Esophagus muscularis mucosa (tissue), 4 donors: ENCODE data around the gene NONO. TPM values are rescaled to one million over a fixed set of nuclear protein-coding genes. Genes with fewer than 3 reads are reported as not detected.
A peak's percentile ranks its signal among the peaks of the same experiment; 100 is the strongest.
"Not testable (repeated sequence)": the region's sequence is repeated elsewhere in the genome, so short reads cannot be mapped to it uniquely, and the experiment has no call there.

Experiments
- DNase-seq: peaks from one replicate; pipeline ENCODE4 v3.0.0-alpha.2; 2017; ENCODE audit errors: extremely low spot score
- H3K27ac ChIP-seq, 4 donors: fragments of 200-600 bp; sonication (generic); replicated peaks in 1 of 4; 1 replicate in 3 of 4; 2 replicates in 1 of 4; pipeline ENCODE4 v1.5.1; 2016 to 2019; ENCODE audit warnings: mild to moderate bottlenecking in 1 of 4
- H3K27me3 ChIP-seq, 4 donors: fragments of 200-600 bp; sonication (generic); one replicate each; pipeline versions ENCODE4 v1.5.1 to v1.6.0; 2016 to 2019
- H3K36me3 ChIP-seq, 4 donors: fragments of 200-600 bp; sonication (generic); one replicate each; pipeline ENCODE4 v1.5.1; 2016 to 2019
- H3K4me1 ChIP-seq, 4 donors: fragments of 200-600 bp; sonication (generic); one replicate each; pipeline ENCODE4 v1.5.1; 2016 to 2019
- H3K4me3 ChIP-seq, 4 donors: fragments of 200-600 bp; sonication (generic); 1 replicate in 2 of 4; 2 replicates in 2 of 4; pipeline ENCODE4 v1.5.1; 2016 to 2019; ENCODE audit warnings: mild to moderate bottlenecking in 4 of 4, moderate library complexity in 1 of 4
- H3K9me3 ChIP-seq, 4 donors: fragments of 200-600 bp; sonication (generic); 1 replicate in 3 of 4; 2 replicates in 1 of 4; pipeline ENCODE4 v1.5.1; 2016 to 2019
- EP300 ChIP-seq: sonication (generic); formaldehyde crosslinking; IDR thresholded peaks from one replicate; pipeline ENCODE4 v1.6.1; 2017; ENCODE audit warnings: antibody characterized with exemption
- POLR2A ChIP-seq: fragments of 450-650 bp; IDR thresholded peaks from one replicate; pipeline ENCODE4 v1.6.1; 2017; ENCODE audit warnings: antibody characterized with exemption, moderate library complexity, mild to moderate bottlenecking, low read depth
- POLR2AphosphoS5 ChIP-seq, 2 donors: sonication (generic); formaldehyde crosslinking; IDR thresholded peaks; one replicate each; pipeline ENCODE4 v1.6.1; 2017; ENCODE audit warnings: antibody characterized with exemption in 2 of 2
- WGBS: methylation state at CpG from one replicate; pipeline ENCODE4 v1.1.5; 2018; 5-methylcytosine and 5-hydroxymethylcytosine counted together
- intact Hi-C: fragments of 100-400 bp; cut with DNase I; formaldehyde crosslinking; loops from one replicate; pipeline ENCODE4 v1.15.1; 2023
- total RNA-seq, 4 donors: library from RNA; depleted of rRNA; stranded (reverse); fragments of >200 nt; gene quantifications; one replicate each; pipeline versions ENCODE4 v1.1.0 to v1.2.1, GENCODE V29; 2016
- TF ChIP-seq, protein P1 (sequence below), 3 experiments: fragments of 200-600 bp in 2 of 3; fragments of 450-650 bp in 1 of 3; sonication (generic) in 2 of 3; IDR thresholded peaks; one replicate each; pipeline ENCODE4 v1.5.1; 2017 to 2019; ENCODE audit warnings: antibody characterized with exemption in 3 of 3, mild to moderate bottlenecking in 2 of 3, moderate library complexity in 1 of 3

The NONO gene
- total RNA-seq, 4 donors from 2014 or later, result 191 to 237 (median 235) TPM

DNA sequence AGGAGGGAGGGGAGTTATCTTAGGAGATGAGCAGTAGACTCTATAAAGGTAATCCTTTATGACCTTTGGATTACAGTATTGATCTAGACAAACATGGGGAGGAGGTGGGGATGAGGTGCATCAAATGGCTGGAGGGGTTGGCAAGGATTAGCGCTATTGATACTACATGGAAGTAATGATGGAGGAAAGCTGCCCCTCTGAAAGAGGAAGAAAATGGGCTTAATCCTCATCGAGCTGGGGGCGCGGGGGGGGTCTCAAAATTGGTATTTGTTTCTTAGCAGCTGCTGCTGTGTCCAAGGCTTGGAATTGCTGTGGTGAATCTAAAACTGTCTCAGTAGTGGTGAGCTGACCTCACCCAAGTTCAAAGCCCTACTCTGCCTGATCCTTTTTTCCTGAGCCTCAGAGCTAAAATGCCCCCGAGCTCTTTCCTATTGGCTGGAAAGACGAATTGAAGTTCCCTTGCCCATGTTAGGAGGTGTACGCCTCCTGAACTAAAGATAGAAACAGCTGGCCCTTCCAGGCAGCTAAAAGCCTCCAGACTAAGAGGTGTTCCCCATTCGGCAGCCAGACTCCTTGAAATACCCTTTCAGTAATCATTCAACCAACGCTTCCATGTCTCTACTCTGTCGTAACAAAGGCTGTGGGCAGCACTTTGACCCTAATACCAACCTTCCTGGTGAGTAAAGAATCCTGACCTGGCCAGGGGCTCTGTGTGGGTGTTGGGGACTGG is 17.9 kb downstream of the NONO start, which contains the start of gene ITGB1BP2:
Gene ITGB1BP2, plus strand, starts transcription at position 556 of the 730 bp plus-strand sequence. Its CDS starts 57 bp downstream, at position 613.
- Histone ChIP-seq H3K9me3 (no peaks in the 10 kb centered on the region), H3K4me3 (peak within 1 kb of the TSS; percentile 39 to 51 (median 50)), H3K4me1 (peaks cover 0 to 33% (median 21%) of the 10 kb centered on the region in 4 donors), H3K27ac (peak within 1 kb of the TSS; percentile 62 to 79 (median 76)), H3K27me3 (no peaks in the 10 kb centered on the region), H3K36me3 (peaks cover 33 to 44% (median 40%) of the 10 kb centered on the region in 4 donors)
- TF ChIP-seq POLR2A (no peak), POLR2AphosphoS5 (IDR thresholded peaks at IDR 0.05) (peak; percentile 53 to 87), EP300 (no peak)
- intact Hi-C loops, result no loop called here
- no peak for DNase-seq
- 58% methylated on average over 7 of the region's 10 CpGs for WGBS

DNA sequence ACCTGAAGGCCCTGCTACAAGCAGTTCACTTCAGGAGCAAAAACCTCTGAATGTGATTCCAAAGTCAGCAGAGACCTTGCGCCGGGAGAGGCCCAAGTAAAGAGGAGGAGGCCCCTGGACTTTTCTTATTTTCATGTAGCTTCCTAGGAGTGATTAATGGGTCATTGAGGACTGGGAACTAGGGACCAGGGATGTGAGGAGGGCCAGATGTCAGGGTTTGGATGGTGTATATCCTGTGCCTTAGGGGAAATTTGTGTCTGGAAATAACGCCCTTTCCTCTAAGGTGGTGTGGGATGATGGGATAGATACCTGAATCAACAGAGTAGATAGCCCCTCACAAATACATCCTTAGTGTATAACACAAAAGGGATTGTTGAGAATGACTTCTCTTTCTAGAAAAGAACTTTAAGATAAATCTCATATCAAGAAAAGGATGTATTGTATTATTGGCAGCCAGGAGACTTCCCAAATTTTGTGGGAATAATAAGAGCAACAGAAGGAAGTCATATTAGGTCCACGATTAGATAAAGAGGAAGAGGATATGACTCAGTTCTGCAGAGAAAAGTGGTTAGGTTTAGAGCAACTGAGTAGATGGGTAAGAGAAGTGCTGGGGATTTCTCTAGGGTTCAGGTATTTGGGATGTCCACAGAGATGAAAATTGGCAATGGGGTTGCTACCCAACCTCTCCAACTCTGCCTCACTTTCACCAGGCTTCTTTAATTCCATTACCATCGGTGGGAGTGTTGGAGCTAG is 19.2 kb downstream of the NONO start:
- H3K4me1 ChIP-seq, result peaks cover 0 to 33% (median 21%) of the 10 kb centered on the region in 4 donors
- H3K36me3 ChIP-seq, result peaks cover 23 to 31% (median 27%) of the 10 kb centered on the region in 4 donors
- WGBS, result 57% methylated on average over 3 of the region's 5 CpGs
- H3K27ac ChIP-seq, result peak overlapping the region; percentile 62 to 79 (median 76)
- intact Hi-C loops, result no loop called here
- TF ChIP-seq EP300 (no peak), POLR2AphosphoS5 (IDR thresholded peaks at IDR 0.05) (no peak), POLR2A (no peak)
- TF ChIP-seq, protein P1, sequence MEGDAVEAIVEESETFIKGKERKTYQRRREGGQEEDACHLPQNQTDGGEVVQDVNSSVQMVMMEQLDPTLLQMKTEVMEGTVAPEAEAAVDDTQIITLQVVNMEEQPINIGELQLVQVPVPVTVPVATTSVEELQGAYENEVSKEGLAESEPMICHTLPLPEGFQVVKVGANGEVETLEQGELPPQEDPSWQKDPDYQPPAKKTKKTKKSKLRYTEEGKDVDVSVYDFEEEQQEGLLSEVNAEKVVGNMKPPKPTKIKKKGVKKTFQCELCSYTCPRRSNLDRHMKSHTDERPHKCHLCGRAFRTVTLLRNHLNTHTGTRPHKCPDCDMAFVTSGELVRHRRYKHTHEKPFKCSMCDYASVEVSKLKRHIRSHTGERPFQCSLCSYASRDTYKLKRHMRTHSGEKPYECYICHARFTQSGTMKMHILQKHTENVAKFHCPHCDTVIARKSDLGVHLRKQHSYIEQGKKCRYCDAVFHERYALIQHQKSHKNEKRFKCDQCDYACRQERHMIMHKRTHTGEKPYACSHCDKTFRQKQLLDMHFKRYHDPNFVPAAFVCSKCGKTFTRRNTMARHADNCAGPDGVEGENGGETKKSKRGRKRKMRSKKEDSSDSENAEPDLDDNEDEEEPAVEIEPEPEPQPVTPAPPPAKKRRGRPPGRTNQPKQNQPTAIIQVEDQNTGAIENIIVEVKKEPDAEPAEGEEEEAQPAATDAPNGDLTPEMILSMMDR (IDR thresholded peaks at IDR 0.05), result no peak
- H3K27me3 ChIP-seq, result no peaks in the 10 kb centered on the region
- peak overlapping the region; percentile 39 to 51 (median 50) for H3K4me3 ChIP-seq
- DNase-seq, result no peak
- H3K9me3 ChIP-seq, result no peaks in the 10 kb centered on the region

DNA sequence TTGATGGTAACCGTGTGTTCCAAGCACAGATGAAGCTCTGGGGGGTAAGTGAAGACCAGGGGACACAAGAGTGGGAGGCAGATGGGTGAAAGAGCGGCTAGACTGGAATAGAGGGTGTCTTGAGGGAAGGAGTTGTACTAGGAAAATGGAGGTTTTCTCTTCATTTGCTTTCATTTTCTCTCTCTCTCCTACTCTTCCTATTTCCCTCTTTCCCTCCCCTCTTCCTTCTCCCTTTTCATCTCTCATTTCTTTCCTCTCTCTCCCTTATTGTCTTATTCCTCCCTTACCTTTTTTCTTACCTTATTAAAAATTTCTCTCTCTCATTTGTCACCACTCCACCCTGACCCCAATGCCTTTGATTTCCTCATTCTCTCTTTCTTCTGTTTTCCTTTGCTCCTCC is 21.1 kb downstream of the NONO start:
- H3K27ac ChIP-seq, result no peak overlapping the region

DNA sequence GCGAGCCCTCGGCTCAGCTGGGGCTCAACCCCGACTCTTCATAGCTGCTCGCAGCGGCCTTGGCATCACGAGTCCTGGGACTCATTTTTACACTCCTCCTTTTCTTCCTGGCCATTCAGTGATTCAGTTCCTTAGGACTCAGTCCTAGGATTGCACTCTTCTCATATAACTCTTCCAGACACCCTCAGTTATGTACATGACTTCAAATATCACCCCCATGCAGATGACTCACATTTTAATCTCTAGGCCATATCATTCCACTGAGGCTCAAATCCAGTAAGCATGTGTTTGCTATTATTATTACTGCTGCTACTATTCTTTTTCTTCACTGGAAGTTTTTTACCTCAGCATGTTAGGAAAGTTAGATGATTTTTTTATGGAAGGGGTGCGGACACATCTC is 32.5 kb downstream of the NONO start:
- TF ChIP-seq POLR2AphosphoS5 (IDR thresholded peaks at IDR 0.05), result no peak
- TF ChIP-seq POLR2A, result no peak
- TF ChIP-seq, protein P1 (IDR thresholded peaks at IDR 0.05), result no peak
- TF ChIP-seq EP300, result no peak
- H3K36me3 ChIP-seq, result no peaks in the 10 kb centered on the region
- peaks cover 0 to 24% (median 5%) of the 10 kb centered on the region in 4 donors for H3K4me1 ChIP-seq
- H3K9me3 ChIP-seq, result no peaks in the 10 kb centered on the region
- peak overlapping the region; percentile 31 to 61 (median 46) for H3K27ac ChIP-seq
- no peak for DNase-seq
- no peaks in the 10 kb centered on the region for H3K27me3 ChIP-seq
- 72% methylated on average over 7 of the region's 7 CpGs for WGBS
- H3K4me3 ChIP-seq, result no peak overlapping the region
- intact Hi-C loops, result no loop called here

More for the DNA sequence above, 21.1 kb downstream of the NONO start:
- Histone ChIP-seq H3K27me3 (no peaks in the 10 kb centered on the region), H3K4me1 (peaks cover 0 to 33% (median 21%) of the 10 kb centered on the region in 4 donors), H3K9me3 (no peaks in the 10 kb centered on the region), H3K36me3 (peaks cover 6 to 12% (median 8%) of the 10 kb centered on the region in 4 donors), H3K4me3 (no peak overlapping the region)
- DNase-seq, result no peak
- intact Hi-C loops, result no loop called here
- WGBS, result 79% methylated on average over 2 of the region's 2 CpGs
- TF ChIP-seq, protein P1 (IDR thresholded peaks at IDR 0.05), result no peak
- TF ChIP-seq POLR2A (no peak), EP300 (no peak), POLR2AphosphoS5 (IDR thresholded peaks at IDR 0.05) (no peak)

DNA sequence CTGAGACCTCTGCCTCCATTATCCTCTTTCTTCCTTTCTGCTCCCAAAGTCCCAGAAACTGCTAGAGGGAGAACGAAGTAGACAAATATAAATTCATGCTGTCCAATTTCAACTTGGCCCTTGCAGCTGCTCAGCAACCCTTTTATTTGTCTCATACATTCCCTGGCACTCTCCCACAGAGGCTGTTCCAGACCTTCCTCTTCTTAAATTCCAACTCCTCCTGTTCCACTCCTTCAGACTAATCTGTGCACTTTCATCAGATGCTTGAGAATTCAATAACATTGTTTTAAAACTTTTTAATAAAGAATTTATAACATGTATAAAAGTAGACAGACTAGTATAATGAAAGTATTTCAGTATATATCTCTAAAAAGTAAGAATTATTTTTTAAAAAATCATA is 33.5 kb downstream of the NONO start:
- 36% methylated on average over 1 of the region's 1 CpG for WGBS
- DNase-seq, H3K27me3 ChIP-seq, H3K4me3 ChIP-seq, H3K9me3 ChIP-seq, H3K36me3 ChIP-seq, intact Hi-C loops: not testable (repeated sequence)
- Histone ChIP-seq H3K4me1 (peaks cover 0 to 32% (median 5%) of the 10 kb centered on the region in 4 donors), H3K27ac (peak overlapping the region in 3 of 4 donors; percentile 35 to 61 (median 56))
